ENCODE measurements around the gene SYNCRIP. TPM values are rescaled to one million over a fixed set of nuclear protein-coding genes. Genes with fewer than 3 reads are reported as not detected.
"Not testable (repeated sequence)": the region's sequence is repeated elsewhere in the genome, so short reads cannot be mapped to it uniquely, and the experiment has no call there.

Gene SYNCRIP
- total RNA-seq, 6 experiments from 2014 or later = 122 to 139 (median 133) TPM

DNA sequence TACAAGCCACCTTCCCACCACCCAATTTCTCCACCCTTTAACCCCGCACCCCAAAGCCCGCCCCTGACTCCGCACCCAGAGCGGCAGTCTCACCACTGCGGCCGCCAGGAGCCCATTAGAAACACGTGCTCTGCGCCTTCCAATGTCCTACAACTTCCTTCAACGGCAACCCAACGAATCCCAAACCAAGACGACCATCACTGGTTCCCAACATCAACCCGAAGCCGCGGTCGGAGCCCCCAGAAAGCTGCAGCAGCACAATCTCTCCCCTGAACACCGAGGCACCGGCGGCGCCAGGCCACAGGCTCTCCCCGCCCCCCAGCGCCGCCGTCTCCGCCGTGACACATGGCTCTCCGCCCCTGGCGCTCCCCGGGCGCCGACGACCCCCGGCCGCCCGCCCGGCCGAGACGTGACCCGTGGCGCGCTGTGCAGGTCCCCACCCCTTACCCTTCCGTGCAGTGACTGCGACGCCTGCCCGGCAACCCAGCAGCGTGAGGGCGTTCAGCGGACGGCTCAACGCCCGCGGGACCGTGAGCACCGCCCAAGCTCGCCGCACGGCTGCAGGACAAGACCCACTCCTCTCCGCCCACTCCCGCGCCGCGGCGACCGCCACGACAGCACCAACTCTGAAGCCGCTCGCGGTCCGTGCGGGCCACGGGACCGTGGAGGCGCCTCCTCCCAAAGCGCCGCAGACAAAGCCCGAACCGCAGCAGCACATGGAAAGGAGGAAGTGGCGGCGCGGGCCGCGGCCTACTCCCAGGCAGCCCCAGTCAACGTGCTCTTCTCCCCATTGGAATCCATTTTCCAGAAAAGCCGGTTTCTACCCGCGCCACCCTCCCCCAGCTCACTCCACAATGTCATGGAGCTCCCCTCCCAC lies 551 bp downstream of the SYNCRIP start:
- TF ChIP-seq, protein P1, sequence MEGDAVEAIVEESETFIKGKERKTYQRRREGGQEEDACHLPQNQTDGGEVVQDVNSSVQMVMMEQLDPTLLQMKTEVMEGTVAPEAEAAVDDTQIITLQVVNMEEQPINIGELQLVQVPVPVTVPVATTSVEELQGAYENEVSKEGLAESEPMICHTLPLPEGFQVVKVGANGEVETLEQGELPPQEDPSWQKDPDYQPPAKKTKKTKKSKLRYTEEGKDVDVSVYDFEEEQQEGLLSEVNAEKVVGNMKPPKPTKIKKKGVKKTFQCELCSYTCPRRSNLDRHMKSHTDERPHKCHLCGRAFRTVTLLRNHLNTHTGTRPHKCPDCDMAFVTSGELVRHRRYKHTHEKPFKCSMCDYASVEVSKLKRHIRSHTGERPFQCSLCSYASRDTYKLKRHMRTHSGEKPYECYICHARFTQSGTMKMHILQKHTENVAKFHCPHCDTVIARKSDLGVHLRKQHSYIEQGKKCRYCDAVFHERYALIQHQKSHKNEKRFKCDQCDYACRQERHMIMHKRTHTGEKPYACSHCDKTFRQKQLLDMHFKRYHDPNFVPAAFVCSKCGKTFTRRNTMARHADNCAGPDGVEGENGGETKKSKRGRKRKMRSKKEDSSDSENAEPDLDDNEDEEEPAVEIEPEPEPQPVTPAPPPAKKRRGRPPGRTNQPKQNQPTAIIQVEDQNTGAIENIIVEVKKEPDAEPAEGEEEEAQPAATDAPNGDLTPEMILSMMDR (IDR thresholded peaks at IDR 0.05) = no peak
- DNase-seq = peak; percentile 36
- Mint-ChIP-seq H3K9me3 (no peaks in the 10 kb centered on the region), H3K27me3 (ENCODE audit: insufficient read depth) (peaks cover 8% of the 10 kb centered on the region), H3K4me1 (ENCODE audit: low read depth) (peaks cover 54% of the 10 kb centered on the region), H3K4me3 (peak overlapping the region; percentile 92), H3K27ac (peak overlapping the region; percentile 99), H3K36me3 (ENCODE audit: low read depth) (peaks cover 52% of the 10 kb centered on the region)

DNA sequence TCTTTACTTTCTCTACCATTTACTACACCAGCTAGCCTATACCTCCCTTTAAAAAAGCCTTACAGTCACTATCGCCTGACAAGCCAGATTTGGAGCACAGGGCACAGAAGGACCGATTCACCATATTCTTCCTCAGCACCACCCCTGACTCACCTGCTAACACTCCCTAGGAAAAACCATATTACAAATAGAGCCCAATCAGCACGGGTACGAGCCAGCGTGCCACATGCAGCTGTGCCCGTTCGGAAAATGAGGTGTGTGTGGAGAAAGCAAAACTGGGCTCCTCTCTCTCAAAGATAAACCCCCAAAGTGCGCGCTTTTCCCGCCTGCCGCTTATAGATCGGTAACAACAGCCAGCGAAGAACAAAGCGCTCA lies 1.2 kb downstream of the SYNCRIP start:
- no peak for DNase-seq
- TF ChIP-seq, protein P1 (IDR thresholded peaks at IDR 0.05) = no peak
- peak overlapping the region; percentile 99 for H3K27ac Mint-ChIP-seq
- peaks cover 57% of the 10 kb centered on the region for H3K36me3 Mint-ChIP-seq (ENCODE audit: low read depth)
- H3K4me3 Mint-ChIP-seq = peak overlapping the region; percentile 92
- H3K27me3 Mint-ChIP-seq (ENCODE audit: insufficient read depth) = peaks cover 8% of the 10 kb centered on the region
- H3K4me1 Mint-ChIP-seq (ENCODE audit: low read depth) = peaks cover 60% of the 10 kb centered on the region
- no peaks in the 10 kb centered on the region for H3K9me3 Mint-ChIP-seq

DNA sequence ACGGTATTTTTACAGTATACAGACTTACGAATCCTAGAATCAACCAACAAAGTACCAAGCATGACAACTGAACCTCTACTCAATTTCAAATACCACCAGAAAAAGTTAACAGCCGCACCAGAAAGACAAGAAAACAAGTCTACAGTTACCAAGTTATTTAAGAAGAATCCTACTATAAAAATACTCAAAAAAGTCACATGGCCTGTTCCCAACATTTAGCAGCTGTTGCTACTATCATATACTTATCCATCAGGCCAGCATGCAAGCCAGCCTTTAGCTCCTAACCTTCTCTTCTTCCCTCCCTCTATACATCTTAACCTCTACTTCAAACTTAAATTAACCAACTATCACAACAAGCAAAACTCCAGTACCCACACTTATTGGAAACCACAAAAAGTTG lies 1.9 kb downstream of the SYNCRIP start:
- Mint-ChIP-seq H3K9me3 (no peaks in the 10 kb centered on the region), H3K36me3 (ENCODE audit: low read depth) (peaks cover 59% of the 10 kb centered on the region), H3K27me3 (ENCODE audit: insufficient read depth) (peaks cover 8% of the 10 kb centered on the region), H3K4me3 (peak overlapping the region; percentile 92), H3K4me1 (ENCODE audit: low read depth) (peaks cover 62% of the 10 kb centered on the region), H3K27ac (peak overlapping the region; percentile 48)
- no peak for DNase-seq
- TF ChIP-seq, protein P1 (IDR thresholded peaks at IDR 0.05) = no peak

DNA sequence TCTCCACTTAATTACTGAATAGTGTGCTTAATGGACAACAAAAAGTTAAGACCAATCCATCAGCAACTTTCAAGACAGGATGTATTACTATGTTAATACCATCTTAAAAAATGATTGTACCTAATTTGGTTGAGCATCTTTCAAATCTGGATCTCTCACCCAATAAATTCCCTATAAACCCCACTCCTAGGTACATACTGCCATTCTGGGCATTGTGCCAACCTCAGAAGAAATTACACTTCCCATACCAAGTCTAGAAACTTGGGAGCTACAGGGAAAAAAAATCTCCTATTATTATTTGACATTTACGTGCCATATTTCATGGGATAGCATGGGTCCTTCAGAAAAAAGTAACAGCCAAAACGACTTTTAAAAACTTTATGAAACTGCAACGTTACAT lies 5.1 kb downstream of the SYNCRIP start:
- Mint-ChIP-seq H3K27me3 (ENCODE audit: insufficient read depth) (peaks cover 7% of the 10 kb centered on the region), H3K4me3 (peak overlapping the region; percentile 20; the same call in 1 of the 2 replicates), H3K9me3 (no peaks in the 10 kb centered on the region), H3K27ac (no peak overlapping the region), H3K4me1 (ENCODE audit: low read depth) (peaks cover 48% of the 10 kb centered on the region), H3K36me3 (ENCODE audit: low read depth) (peaks cover 75% of the 10 kb centered on the region)
- no peak for DNase-seq
- TF ChIP-seq, protein P1 (IDR thresholded peaks at IDR 0.05) = no peak

DNA sequence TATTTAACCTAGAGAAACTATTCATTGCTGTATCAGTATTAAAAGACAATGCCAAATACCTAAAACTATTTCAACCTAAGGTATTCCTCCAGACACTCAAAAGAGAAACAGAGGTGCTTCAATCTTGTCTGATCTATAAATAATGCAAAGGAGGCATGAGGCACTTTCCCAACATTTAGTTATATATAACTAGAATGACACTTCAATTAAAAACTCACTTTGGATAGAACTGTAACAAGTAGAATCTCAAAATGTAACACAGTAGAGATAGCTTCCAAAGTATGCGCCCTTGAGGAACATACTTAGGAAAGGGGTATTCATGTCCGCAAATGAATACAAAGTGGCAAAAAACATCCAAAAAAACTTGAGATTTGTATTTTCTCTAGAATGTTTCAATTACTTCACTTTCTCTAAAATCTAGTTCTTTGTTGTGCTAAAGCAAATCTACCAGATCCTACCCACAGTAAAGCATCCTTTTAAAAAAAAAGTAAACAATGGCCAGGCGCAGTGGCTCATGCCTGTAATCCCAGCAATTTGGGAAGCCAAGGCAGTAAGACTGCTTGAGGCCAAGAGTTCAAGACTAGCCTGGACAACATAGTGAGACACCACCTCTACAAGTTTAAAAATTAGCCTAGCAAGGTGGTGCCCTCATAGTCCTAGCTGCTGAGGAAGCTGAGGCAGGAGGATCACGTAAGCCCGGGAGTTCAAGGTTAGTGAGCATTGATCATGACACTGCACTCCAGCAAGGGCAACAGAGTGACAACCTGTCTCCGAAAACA lies 10.3 kb downstream of the SYNCRIP start:
- Mint-ChIP-seq H3K4me3 (no peak overlapping the region), H3K36me3 (ENCODE audit: low read depth) (peaks cover 63% of the 10 kb centered on the region), H3K4me1 (ENCODE audit: low read depth) (peaks cover 38% of the 10 kb centered on the region), H3K27ac (no peak overlapping the region), H3K27me3 (ENCODE audit: insufficient read depth) (peaks cover 7% of the 10 kb centered on the region), H3K9me3 (no peaks in the 10 kb centered on the region)
- no peak for DNase-seq
- TF ChIP-seq, protein P1 (IDR thresholded peaks at IDR 0.05) = no peak

DNA sequence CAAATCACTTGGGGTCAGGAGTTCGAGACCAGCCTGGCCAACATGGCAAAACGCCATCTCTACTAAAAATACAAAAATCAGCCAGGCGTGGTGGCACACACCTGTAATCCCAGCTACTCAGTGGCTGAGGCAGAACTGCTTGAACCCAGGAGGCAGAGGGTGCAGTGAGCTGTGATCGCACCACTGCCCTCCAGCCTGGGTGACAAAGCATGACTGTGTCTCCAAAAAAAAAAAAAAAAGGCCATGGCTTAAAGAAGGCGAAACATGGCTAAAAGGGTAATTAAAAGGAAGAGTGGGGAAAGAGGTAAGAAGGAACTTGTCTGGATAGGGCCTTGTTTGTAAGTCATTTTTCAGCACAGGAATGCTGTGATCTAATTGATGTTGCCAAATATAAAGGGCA lies 11.6 kb downstream of the SYNCRIP start:
- Mint-ChIP-seq H3K36me3 (ENCODE audit: low read depth) (peaks cover 62% of the 10 kb centered on the region), H3K4me1 (ENCODE audit: low read depth) (peaks cover 31% of the 10 kb centered on the region)
- not testable (repeated sequence) for H3K4me3 Mint-ChIP-seq; H3K9me3 Mint-ChIP-seq; H3K27ac Mint-ChIP-seq; H3K27me3 Mint-ChIP-seq (ENCODE audit: insufficient read depth); DNase-seq
